HG02870 (cell line): ENCODE data around the gene MYL10.
"Not testable (repeated sequence)": the region's sequence is repeated elsewhere in the genome, so short reads cannot be mapped to it uniquely, and the experiment has no call there.

Experiments used
- ATAC-seq: cut with Tn5 transposase; IDR thresholded peaks from one replicate; pipeline ENCODE4 v1.9.1; 2021; ENCODE audit warnings: mild to moderate bottlenecking, moderate library complexity; ENCODE audit not compliant: unreplicated experiment

The MYL10 gene

DNA sequence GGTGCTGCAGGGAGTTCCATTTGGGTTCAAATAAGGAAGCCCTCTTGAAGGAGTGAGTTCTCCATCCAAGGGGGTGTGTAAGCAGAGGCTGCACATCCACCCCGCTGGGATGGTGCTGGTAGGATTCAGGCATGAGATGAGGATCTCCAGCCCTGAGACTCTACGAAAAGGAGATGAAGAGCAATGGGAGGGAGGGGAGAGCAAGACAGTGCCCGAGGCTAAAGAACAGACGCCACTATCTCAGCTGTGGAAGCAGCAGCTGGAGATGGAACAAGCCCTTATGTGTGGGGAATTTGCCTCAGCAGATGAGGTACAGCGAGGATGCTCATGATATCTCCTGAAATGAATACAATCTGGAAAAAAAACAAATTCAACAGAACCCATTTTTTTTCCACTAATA is 28.1 kb upstream of the MYL10 start:
- no peak for ATAC-seq

DNA sequence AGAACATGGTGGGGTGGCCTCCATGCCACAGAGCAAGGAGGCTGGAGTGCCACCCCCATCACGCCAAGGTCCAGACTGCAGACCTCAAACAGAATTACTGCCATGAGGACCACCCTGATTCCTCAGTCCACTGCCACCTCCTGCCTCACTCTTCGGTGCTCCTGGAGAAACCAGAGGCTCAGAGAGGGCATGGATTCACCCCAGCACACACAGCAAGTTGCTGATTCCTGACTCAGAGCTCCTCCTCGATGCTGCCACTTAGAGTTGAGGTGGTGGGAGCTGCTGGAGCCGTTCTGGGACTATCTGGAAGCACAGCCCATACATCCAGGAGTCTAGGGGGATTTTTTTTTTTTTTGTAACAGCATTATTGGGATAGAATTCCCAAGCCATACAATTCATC is 22.0 kb upstream of the MYL10 start:
- ATAC-seq = no peak

DNA sequence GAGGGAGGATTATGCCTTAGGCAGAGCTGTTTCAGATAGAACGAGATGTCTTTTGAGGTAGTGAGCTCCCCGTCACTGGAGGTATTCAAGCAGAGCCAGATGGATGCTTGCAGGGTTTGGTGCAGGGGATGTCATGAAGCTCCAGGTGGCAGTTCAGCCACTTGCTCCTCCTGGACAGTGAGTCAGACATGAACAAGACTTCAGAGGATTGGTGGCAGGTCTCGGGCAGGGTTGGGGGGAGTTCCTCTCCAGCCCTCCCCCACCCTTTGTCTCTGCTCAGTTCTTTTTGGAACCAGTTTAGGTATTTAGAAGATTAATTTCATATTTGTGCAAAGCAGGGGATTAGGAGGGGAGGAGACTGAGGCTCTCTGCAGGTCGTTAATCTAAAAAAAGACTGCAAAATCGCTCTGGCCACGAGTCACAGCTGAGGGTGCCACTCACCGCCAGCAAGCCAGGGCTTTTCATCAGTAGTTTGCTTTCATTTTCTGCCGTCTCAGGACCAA is 21.5 kb upstream of the MYL10 start:
- ATAC-seq = no peak

DNA sequence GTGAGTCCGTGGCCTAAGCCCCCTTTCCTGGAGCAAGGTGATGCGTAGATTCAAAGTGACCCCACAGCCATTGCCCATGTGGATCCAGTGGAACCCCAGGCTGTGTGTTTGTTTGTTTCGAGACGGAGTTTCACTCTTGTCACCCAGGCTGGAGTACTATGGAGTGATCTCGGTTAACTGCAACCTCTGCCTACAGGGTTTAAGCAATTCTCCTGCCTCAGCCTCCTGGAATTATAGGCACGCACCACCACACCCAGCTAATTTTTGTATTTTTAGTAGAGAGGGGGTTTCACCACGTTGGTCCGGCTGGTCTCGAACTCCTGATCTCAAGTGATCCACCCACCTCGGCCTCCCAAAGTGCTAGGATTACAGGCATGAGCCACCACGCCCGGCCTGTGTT is 18.8 kb upstream of the MYL10 start:
- not testable (repeated sequence) for ATAC-seq

DNA sequence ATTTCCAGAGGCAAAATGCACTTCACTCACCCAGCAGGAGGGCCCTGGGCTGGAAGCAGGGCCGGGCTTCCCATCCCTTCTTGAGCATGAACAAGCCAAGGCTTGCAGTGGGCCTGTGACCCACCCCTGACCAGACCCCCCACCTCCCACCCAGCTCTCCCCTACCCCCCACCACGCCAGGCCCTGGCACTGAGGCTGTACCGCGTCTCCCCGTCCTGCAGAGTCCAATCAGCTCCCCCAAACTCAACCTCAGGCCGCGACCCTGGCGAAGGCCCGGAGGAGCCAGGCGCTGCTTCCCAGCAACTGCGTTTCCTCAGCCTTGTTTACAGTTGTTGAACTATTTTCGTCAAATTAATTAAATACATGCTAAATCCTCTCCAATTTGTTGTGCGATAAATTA is 16.9 kb upstream of the MYL10 start:
- no peak for ATAC-seq

DNA sequence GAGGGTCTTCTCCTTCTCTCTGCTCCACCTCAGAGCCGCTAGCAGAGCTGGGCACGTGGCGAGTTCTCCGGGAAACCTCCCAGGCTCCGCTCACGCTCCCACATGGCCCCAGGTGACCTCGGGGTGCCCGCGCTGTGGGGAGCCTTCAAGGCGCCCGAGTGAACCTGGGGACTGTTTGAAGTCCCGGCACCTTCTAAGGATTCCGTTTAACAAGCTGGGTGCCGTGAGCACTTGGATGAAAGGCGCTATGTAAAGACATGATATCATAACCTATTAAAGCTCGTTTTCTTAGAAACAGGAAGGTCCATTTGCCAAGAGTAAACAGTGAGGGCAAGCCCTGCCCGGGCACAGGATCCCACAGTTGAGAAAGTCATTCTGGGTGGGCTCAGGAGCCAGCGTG is 15.8 kb upstream of the MYL10 start:
- ATAC-seq = no peak

DNA sequence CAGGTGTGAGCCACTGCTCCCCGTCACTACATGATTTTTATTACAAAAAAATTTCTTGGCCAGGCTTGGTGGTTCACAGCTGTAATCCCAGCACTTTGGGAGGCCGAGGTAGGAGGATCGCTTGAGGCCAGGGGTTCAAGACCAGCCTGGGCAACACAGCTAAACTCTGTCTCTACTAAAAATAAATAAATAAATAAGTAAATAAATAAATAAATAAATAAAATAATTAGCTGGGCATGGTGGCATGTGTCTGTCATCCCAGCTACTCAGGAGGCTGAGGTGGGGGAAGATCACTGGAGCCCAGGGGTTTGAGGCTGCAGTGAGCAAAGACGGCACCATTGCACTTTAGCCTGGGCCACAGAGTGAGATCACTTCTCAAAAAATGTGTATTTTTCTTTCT is 10.0 kb upstream of the MYL10 start:
- ATAC-seq = not testable (repeated sequence)

DNA sequence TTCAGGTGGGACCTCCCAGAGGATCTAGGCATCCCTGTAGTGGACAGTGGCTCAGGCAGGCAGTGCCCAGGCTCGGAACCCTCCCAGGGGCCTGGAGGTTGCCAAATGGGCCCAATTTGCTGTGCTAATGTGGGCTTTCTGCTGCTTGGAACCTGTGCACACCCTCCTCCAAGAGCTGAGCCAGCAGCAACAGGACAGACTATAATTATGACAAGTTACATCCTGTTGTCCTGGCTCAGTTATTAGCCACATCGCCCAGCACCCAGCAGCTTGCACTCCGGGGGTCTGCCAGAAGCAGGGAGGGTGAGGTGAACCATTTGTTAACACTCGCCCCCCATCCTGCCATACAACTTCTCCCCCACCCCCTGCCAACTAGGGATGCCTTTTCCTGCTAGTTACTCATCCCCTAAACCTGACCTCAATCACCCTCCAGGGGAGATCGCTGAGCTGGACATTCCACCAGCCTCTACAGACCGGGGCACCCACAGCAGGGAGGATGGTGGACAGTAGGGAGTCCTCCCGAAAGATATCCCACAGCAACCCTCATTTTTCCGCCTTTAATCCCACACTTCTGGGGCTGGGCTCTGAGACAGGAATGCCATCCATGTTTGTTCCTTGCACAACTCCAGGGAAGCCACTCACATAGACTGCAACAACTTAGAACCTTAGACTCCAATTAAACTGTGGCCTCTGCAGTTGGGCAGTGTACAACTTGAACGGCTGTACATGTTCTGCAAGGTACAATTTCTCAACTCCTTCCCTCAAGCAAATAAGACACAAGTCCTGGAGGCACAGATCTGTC is 7.9 kb upstream of the MYL10 start:
- no peak for ATAC-seq

DNA sequence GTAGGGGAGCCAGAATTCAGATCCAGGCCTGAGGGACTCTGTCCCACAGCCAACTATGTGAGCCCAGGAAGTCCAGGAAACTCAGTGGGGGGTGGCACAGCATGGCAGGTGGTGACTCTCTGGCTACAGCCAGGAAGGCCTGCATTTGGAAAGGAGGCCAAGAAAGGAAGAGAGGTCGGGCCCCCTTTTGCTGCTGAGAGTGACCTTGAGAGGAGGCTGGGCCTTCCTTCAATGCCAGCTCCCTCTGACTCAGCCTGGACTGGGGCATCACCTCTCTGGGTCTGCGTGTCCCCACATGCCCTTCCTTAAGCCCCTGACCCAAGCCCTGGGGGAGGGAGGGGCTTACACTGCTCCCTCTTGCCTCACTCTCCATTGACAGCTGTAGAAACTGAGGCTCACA is 6.4 kb upstream of the MYL10 start:
- ATAC-seq = no peak

DNA sequence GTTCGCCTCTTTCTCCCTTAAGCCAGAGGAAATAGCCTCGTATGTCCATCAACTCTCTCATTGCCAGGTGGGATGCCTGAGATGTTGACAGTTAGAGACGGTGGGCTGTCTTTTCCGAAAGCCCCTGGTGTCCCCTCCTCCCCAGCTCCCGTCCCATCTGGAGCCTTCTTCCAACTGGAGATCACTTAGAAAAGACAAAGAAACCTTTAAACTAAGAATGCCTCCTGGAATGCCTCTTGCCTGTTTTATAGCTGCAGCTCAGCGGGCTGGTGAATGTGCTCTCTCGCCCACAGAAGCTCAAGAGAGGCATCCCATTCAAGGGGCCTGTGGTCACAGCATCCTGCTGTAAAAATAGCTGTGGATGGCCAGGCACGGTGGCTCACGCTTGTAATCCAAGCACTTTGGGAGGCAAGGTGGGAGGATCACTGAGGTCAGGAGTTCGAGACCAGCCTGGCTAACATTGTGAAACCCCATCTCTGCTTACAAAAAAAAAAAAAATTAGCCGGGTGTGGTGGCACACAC is 5.2 kb upstream of the MYL10 start:
- ATAC-seq = no peak

DNA sequence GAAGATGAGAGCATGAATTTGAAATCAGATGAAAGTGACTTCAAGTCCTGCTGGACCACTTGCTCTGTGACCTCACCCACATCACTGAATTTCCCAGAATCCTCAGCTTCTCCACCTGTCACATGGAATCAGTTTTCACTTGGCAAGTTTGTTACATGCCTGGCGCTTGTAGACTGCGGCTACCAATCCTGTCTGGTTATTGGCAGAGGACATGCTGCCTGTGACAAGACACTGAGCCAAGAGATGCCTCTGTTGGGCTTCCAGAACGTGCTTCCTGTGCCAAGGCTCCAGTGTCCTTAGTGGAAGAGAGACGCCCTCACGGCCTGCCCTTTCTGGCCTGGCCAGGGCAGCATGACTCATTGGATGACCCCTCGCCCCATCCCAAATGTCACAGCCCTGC is 4.4 kb upstream of the MYL10 start:
- ATAC-seq = no peak

DNA sequence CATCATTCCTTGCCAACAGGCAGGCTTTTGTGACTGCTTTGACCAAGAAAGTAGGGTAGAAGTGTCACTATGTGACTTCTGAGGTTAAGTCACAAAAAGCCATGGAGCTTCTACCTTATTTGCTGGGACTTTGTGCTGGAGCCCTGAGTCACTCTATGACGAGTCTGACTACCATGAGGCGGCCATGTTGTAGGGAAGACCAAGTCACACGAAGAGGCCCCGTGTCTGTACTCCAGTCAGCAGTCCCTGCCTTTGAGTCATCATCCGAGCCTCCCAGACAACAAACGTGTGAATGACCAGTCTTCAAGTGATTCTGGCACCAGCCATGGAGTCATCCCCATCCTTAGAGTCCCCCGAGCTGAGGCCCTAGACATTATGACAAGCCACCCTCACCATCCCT is 3.5 kb upstream of the MYL10 start:
- no peak for ATAC-seq

DNA sequence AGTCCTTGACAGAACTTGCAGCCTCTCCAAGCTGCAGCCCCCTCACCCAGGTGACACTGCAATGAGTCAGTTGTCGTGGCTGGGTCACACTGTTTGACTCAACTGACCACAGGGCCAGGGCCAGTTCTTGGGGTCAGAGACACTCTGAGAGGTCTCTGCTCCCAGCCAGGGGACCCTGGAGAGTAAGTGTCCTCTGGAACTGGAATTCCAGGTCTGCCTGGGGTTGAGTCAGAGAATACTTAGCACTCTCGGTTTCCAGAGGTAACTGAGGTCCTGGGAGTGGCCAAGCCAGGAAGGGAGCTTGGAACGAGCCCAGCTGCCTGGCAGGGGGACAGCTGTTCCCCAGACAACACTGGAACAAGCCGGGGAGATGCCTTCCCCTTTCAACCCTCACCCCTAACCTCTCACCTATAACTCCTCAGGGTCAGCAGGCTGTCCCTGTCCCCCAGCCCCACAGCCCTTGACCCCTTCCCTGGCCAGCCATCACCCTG is 2.2 kb upstream of the MYL10 start:
- ATAC-seq = no peak

DNA sequence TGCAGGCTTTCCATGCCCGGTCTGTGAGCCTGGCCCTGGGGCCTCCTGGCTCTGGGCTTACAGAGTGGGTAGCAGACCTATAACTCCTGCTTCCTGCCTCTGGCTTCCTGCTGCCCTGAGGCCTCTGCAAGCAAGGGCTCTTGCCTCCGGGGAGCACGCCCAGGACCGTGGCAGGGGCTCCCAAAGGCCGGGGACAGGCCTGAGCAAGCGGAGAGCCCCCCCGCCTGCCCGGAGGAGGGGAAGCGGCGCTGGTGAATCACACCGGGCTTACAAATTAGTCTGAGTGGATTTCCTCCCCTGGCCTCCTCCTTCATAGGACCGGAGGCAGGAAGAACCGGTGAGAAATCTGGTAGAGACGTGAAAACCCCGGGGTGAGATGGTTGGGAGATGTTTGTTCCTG is 1.5 kb upstream of the MYL10 start:
- no peak for ATAC-seq

DNA sequence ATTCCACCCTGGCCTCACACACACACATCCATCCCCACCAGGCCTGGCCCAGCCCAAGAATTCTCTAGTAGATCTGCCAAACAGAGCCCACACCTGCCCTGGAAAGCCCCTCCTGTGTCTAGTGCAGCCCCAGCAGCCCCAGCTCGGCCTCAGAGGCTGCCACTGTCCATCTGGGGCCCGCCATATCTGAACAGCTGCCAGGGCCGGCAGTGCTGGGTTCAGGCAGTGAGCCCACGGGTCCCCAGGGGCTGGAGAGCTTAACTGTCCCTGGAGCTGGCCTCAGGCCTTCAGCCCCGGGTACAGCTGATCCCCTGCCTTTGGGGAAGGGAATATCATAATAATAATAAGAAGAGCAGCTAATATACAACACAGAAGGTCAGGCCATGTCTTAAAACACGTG is 574 bp downstream of the MYL10 start:
- no peak for ATAC-seq

DNA sequence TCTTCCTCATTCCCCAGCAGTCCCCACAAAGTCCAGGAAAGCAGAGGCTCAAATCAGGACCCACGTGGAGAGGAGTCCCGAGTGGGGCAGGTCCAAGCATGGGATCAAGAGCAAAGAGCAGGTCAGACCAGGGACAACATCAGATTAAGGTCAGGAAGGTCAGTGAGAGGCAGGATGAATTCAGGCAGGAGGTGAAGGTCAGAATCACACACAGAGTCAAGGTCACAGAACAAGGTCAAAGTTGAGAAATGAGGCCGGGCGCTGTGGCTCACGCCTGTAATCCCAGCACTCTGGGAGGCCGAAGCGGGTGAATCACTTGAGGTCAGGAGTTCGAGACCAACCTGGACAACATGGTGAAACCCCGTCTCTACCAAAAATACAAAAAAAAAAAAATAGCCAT is 2.3 kb downstream of the MYL10 start:
- ATAC-seq = no peak

DNA sequence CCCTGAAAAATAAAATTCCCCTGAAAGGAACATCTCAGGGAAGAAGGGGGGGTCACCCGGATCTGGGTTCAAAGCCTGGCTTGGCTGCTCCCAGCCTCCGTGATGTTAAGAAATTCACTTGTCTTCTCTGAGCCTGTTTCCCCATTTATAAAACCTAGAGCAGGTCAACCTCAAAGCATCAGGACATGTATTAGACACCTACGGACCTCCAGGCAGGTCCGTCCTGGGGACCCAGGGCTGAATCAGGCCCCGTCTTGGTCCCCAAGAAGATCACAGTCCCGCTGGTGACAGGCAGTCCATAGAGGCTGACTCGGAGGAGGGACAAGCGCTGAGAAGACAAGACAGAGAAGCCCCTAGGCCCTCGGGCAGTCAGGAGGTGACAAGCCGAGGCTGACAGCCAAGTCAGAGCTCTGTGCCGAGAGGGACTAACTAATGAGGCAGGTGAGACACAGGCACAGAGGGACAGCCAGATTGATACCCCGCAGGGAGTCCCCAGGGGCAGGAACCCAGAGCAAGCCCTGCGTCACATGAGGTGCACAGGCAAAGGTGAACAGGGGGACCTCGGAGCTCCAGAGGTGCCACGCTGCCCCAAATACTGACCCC is 2.9 kb downstream of the MYL10 start:
- ATAC-seq = no peak

DNA sequence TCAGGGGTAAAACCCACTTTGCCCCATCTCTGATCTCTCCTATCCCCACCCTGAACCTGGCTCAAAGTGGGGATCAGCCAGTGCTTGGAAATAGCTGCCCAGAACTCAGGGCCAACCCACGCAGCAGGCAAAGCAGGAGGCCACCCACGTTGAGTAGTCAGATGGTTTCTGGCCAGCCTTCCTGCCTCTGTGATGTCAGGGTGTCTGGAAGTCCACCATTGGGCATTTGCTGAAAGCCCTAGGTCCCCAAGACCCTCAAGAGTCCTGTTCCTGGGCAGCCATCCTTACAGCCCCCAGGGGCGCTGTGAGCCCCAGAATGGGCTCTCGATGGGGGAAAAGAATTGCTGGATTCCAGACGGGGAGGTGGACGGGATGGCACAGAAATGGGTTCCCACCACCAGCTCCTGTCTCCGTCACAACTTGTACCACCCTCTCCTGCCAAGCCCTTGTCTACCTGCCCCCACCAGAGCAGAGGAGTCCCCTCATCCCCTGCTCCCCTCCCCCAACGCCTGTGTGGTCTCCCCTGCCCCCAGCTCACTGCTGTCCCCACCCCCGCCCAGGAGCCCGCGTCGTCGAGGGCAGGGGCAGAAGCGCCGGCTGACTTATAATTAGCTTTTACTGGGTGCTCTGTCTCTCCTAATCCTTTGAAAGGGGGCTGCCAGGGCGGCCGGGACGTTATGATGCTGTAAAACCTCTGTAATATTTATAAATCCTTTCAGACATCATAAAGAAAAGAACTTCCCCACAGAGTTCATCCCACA is 3.9 kb downstream of the MYL10 start:
- ATAC-seq = no peak

DNA sequence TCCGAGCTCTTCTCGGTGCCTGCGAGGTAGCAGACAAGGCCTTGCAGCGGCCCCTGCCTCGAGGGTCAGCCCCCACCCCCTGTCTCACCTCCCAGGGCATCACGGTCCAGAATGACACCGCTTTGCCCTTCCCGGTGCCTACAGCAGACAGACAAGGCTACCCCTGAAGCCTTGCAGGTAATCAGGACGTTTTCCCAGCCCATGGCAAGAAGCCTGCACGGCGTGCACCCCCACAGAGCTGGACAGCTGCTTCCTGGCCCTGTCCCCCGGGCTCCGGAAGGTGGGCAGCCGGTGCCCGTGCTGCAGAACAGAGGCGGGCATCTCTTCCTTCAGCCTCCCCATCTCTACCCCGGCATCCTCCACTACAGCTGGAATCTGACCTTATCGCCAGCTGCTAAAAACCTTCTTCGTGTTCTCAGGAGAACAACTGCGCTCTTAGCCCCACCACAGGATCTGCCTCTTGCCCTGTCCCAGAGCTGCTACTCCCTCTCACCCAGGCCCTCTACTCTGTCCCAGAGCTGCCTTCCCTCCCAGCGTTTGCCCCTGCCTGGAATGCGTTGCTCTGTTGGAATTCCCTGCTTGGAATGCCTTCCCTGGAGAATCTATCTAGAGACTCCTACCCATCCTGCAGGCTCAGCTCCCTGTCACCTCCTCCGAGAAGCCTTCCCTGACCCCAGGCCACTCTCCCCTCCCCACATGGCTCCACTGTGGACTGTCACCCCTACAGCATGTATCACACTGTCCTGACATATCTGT is 4.7 kb downstream of the MYL10 start:
- no peak for ATAC-seq

DNA sequence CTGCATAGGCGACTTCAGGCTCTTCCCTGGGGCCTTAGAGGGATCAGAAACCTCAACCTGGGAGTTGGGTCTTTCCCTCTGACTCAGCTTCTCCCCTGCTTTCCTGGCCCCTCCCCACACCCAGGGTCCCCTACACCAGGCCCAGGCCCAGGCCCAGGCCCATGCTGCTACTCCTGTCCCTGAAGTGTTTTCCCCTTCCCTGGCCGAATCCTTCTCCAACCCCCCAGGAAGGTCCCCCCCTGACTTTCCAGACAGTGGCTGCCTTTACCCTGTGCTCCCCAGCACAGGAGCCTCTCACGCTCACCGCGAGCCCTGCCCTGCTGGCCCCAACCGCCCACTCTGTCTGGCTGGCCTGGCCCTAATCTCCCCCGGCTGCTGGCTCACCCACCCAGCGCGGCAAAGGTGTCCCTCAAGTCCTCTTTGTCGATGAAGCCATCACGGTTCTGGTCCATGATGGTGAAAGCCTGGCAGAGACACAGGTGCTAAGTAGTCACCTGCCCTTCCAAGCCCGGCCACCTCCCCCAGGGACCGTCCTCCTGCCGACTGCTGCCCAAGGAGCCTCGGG is 6.4 kb downstream of the MYL10 start:
- ATAC-seq = no peak
